ENCODE data around the gene SMIM38.

The SMIM38 gene

DNA sequence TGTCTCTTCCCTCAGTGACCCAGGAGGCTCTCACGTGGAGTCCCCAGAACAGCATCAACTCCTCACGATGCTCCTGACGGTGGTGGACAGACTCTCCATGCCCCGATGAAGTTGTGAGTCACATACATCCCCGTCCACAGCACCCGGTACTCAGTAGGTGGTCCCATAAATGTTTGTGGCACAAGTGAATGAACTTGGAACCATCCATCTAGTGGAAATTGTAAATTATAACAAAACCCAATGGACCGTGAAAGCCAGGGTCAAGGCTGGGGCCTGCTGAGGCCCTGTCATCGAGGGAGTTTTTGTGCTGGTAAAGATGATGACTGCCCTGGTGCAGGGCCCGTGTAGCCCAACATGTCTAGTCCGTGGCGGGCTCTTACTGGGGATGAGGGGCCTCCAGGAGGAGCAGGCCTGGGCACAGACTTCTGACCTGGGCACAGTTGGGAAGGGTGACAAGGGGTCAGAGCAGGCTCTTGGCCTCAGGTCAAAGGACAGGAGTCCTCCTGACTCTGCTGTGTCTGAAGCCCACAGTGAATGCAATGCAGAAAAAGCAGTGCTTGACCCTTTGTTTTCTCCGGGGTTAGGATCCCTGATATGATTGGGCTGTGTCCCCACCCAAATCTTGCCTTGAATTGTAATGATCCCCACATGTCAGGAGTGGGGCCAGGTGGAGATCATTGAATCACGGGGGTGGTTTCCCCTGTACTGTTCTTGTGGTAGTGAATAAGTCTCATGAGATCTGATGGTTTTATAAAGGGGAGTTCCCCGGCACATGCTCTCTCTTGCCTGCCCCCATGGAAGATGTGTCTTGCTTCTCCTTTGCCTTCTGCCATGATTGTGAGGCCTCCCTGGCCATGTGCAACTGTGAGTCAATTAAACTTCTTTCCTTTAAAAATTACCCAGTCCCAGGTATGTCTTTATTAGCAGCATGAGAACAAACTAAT is 20.0 kb upstream of the SMIM38 start:
- H3K9me3 ChIP-seq (ENCODE audit: low read length), result no peaks in the 10 kb centered on the region; the same call in 1 of the 2 replicates
- no peaks in the 10 kb centered on the region; the same call in 1 of the 2 replicates for H3K27me3 ChIP-seq (ENCODE audit: insufficient read depth, low read length)
- no peak overlapping the region for H3K9ac ChIP-seq (ENCODE audit: low read length)
- no peaks in the 10 kb centered on the region for H4K20me1 ChIP-seq (ENCODE audit: insufficient read depth, low read length)
- no peaks in the 10 kb centered on the region for H3F3A ChIP-seq (ENCODE audit: insufficient read depth, low read length)
- H3K36me3 ChIP-seq (ENCODE audit: insufficient read depth, low read length), result no peaks in the 10 kb centered on the region
- no peaks in the 10 kb centered on the region for H3K4me1 ChIP-seq (ENCODE audit: insufficient read depth, low read length, severe bottlenecking)
- no peaks in the 10 kb centered on the region for H3K9me2 ChIP-seq (ENCODE audit: low read depth, low read length)
- TF ChIP-seq CTCF (IDR thresholded peaks at IDR 0.05; ENCODE audit: low read length), result no peak
- H3K4me2 ChIP-seq (ENCODE audit: low read length), result no peak overlapping the region
- H3K27ac ChIP-seq (ENCODE audit: low read depth, low read length, poor library complexity, severe bottlenecking), result no peak overlapping the region
- no peaks in the 10 kb centered on the region for H3K79me2 ChIP-seq (ENCODE audit: insufficient read depth, low read length)
- H3K4me3 ChIP-seq (ENCODE audit: low read depth, low read length, poor library complexity, severe bottlenecking), result no peak overlapping the region
- H2AFZ ChIP-seq (ENCODE audit: low read length), result no peak overlapping the region

DNA sequence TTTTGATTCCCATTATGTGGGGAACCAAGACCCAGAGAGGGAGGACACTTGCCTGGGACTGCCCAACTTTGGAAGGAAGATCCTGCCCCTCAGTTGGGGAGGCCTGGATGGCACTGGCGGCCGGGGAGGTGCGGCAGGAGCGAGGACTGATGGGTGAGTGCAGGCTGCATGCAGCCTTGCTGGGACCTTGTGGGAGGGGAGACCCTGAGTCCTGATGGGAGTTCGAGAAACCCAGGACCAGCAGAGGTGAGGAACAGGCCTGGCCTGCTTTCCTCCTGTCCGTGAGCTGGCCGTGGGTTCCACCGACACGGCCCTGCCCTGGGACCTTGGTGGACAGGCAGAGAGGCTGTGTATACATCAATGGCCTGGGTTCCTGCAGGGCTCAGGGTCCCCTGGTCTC is 19.3 kb upstream of the SMIM38 start:
- no peak overlapping the region for H3K9ac ChIP-seq (ENCODE audit: low read length)
- no peaks in the 10 kb centered on the region for H3K4me1 ChIP-seq (ENCODE audit: insufficient read depth, low read length, severe bottlenecking)
- H2AFZ ChIP-seq (ENCODE audit: low read length), result no peak overlapping the region
- H3K36me3 ChIP-seq (ENCODE audit: insufficient read depth, low read length), result no peaks in the 10 kb centered on the region
- no peaks in the 10 kb centered on the region for H4K20me1 ChIP-seq (ENCODE audit: insufficient read depth, low read length)
- no peaks in the 10 kb centered on the region for H3K79me2 ChIP-seq (ENCODE audit: insufficient read depth, low read length)
- no peaks in the 10 kb centered on the region; the same call in 1 of the 2 replicates for H3K9me3 ChIP-seq (ENCODE audit: low read length)
- no peaks in the 10 kb centered on the region for H3K9me2 ChIP-seq (ENCODE audit: low read depth, low read length)
- H3F3A ChIP-seq (ENCODE audit: insufficient read depth, low read length), result no peaks in the 10 kb centered on the region
- H3K4me2 ChIP-seq (ENCODE audit: low read length), result no peak overlapping the region
- H3K27ac ChIP-seq (ENCODE audit: low read depth, low read length, poor library complexity, severe bottlenecking), result no peak overlapping the region
- no peak overlapping the region for H3K4me3 ChIP-seq (ENCODE audit: low read depth, low read length, poor library complexity, severe bottlenecking)
- no peaks in the 10 kb centered on the region; the same call in 1 of the 2 replicates for H3K27me3 ChIP-seq (ENCODE audit: insufficient read depth, low read length)
- TF ChIP-seq EZH2 (IDR thresholded peaks at IDR 0.05; ENCODE audit: borderline replicate concordance, low read length) (no peak), CTCF (IDR thresholded peaks at IDR 0.05; ENCODE audit: low read length) (no peak)

- Histone ChIP-seq H3K9me3 (ENCODE audit: low read length) (no peaks in the 10 kb centered on the region; the same call in 1 of the 2 replicates), H3K36me3 (ENCODE audit: insufficient read depth, low read length) (no peaks in the 10 kb centered on the region), H3K4me3 (ENCODE audit: low read depth, low read length, poor library complexity, severe bottlenecking) (no peak overlapping the region), H4K20me1 (ENCODE audit: insufficient read depth, low read length) (no peaks in the 10 kb centered on the region), H3F3A (ENCODE audit: insufficient read depth, low read length) (no peaks in the 10 kb centered on the region), H3K4me2 (ENCODE audit: low read length) (no peak overlapping the region), H3K27ac (ENCODE audit: low read depth, low read length, poor library complexity, severe bottlenecking) (no peak overlapping the region), H3K9me2 (ENCODE audit: low read depth, low read length) (no peaks in the 10 kb centered on the region), H3K27me3 (ENCODE audit: insufficient read depth, low read length) (no peaks in the 10 kb centered on the region; the same call in 1 of the 2 replicates), H2AFZ (ENCODE audit: low read length) (no peak overlapping the region), H3K9ac (ENCODE audit: low read length) (no peak overlapping the region), H3K79me2 (ENCODE audit: insufficient read depth, low read length) (no peaks in the 10 kb centered on the region), H3K4me1 (ENCODE audit: insufficient read depth, low read length, severe bottlenecking) (no peaks in the 10 kb centered on the region)
- TF ChIP-seq CTCF (IDR thresholded peaks at IDR 0.05; ENCODE audit: low read length) (no peak), EZH2 (IDR thresholded peaks at IDR 0.05; ENCODE audit: borderline replicate concordance, low read length) (no peak)
Measured at GRCh38 chr11:69137151-69137844, 18.4 kb upstream of the SMIM38 start.
